MM.1S (cell line): Measurements from ENCODE around the gene ZMYND12.

ENCODE experiments used
- DNase-seq: peaks from one replicate; pipeline ENCODE4 v3.0.0-alpha.2; 2015
- H2AFZ ChIP-seq: fragments of 300-600 bp; sonication (generic); 2 replicates; pipeline ENCODE4 v1.6.0; 2016; ENCODE audit warnings: antibody characterized with exemption, low read length
- H3F3A ChIP-seq: fragments of 300-600 bp; sonication (generic); 2 replicates; pipeline ENCODE4 v1.6.1; 2016; ENCODE audit warnings: mild to moderate bottlenecking, antibody characterized with exemption, low read length, moderate library complexity, mixed read lengths; ENCODE audit not compliant: insufficient read depth
- H3K27ac ChIP-seq: fragments of 300-600 bp; sonication (generic); 2 replicates; pipeline ENCODE4 v1.5.1; 2016; ENCODE audit warnings: mild to moderate bottlenecking, low read length
- H3K27me3 ChIP-seq: fragments of 300-600 bp; sonication (generic); replicated peaks from 2 replicates; pipeline ENCODE4 v1.6.0; 2016; ENCODE audit warnings: low read length; ENCODE audit not compliant: insufficient read depth
- H3K36me3 ChIP-seq: fragments of 300-600 bp; sonication (generic); replicated peaks from 2 replicates; pipeline ENCODE4 v1.6.1; 2016; ENCODE audit warnings: mild to moderate bottlenecking, low read length, mixed read lengths; ENCODE audit not compliant: insufficient read depth
- H3K4me1 ChIP-seq: fragments of 300-600 bp; sonication (generic); 2 replicates; pipeline ENCODE4 v1.6.1; 2016; ENCODE audit warnings: low read length, mixed read lengths
- H3K4me2 ChIP-seq: fragments of 300-600 bp; sonication (generic); 2 replicates; pipeline ENCODE4 v1.6.0; 2016; ENCODE audit warnings: low read depth, low read length
- H3K4me3 ChIP-seq: fragments of 300-600 bp; sonication (generic); 2 replicates; pipeline ENCODE4 v1.5.1; 2016; ENCODE audit warnings: low read length, mixed read lengths
- H3K79me2 ChIP-seq: fragments of 300-600 bp; sonication (generic); 2 replicates; pipeline ENCODE4 v1.6.1; 2016; ENCODE audit warnings: mixed run types, low read length, mixed read lengths
- H3K9ac ChIP-seq: fragments of 300-600 bp; sonication (generic); 2 replicates; pipeline ENCODE4 v1.6.1; 2016; ENCODE audit warnings: low read length, mixed read lengths
- H3K9me2 ChIP-seq: fragments of 300-600 bp; sonication (generic); replicated peaks from 2 replicates; pipeline ENCODE4 v1.6.1; 2016; ENCODE audit warnings: mild to moderate bottlenecking, low read length, mixed read lengths; ENCODE audit not compliant: insufficient read depth
- H3K9me3 ChIP-seq: fragments of 300-600 bp; sonication (generic); replicated peaks from 2 replicates; pipeline ENCODE4 v1.6.1; 2016; ENCODE audit warnings: mild to moderate bottlenecking, low read length, mixed read lengths; ENCODE audit not compliant: insufficient read depth
- H4K20me1 ChIP-seq: fragments of 300-600 bp; sonication (generic); 2 replicates; pipeline ENCODE4 v1.6.1; 2016; ENCODE audit warnings: mild to moderate bottlenecking, low read length, moderate library complexity, mixed read lengths; ENCODE audit not compliant: insufficient read depth
- EZH2 ChIP-seq: fragments of 300-600 bp; sonication (generic); optimal IDR thresholded peaks from 2 replicates; pipeline ENCODE3; 2017; ENCODE audit warnings: low read depth, mild to moderate bottlenecking, antibody characterized with exemption, low read length, mixed read lengths
- EZH2phosphoT487 ChIP-seq: fragments of 300-600 bp; sonication (generic); IDR thresholded peaks from 2 replicates; pipeline ENCODE4 v1.6.1; 2018; ENCODE audit warnings: antibody characterized with exemption, low read length
- TF ChIP-seq, protein P1 (sequence below): fragments of 300-600 bp; sonication (generic); IDR thresholded peaks from 2 replicates; pipeline ENCODE4 v1.5.1; 2016; ENCODE audit warnings: antibody characterized with exemption, low read length, mixed read lengths

ZMYND12 gene

DNA sequence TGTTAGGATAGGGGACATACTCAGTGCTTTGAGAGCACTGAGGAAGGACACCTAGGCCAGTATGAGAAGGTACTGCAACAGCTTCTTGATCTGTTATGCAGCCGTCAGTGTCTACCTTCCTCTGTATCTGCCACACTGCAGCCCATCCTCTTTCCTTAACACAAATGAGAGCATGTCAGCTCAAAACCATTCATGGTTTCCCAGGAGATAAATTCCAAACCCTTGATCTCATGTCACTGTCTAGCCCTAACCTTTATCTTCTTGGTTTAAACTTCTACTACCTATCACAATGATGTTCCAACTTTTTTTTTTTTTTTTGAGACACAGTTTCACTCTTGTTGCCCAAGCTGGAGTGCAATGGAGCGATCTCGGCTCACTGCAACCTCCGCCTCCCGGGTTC, 1.4 kb downstream of the ZMYND12 start:
- Histone ChIP-seq H2AFZ (no peak overlapping the region), H3K9ac (no peak overlapping the region)
- no peak for TF ChIP-seq EZH2phosphoT487
- TF ChIP-seq EZH2 = no peak
- TF ChIP-seq, protein P1, sequence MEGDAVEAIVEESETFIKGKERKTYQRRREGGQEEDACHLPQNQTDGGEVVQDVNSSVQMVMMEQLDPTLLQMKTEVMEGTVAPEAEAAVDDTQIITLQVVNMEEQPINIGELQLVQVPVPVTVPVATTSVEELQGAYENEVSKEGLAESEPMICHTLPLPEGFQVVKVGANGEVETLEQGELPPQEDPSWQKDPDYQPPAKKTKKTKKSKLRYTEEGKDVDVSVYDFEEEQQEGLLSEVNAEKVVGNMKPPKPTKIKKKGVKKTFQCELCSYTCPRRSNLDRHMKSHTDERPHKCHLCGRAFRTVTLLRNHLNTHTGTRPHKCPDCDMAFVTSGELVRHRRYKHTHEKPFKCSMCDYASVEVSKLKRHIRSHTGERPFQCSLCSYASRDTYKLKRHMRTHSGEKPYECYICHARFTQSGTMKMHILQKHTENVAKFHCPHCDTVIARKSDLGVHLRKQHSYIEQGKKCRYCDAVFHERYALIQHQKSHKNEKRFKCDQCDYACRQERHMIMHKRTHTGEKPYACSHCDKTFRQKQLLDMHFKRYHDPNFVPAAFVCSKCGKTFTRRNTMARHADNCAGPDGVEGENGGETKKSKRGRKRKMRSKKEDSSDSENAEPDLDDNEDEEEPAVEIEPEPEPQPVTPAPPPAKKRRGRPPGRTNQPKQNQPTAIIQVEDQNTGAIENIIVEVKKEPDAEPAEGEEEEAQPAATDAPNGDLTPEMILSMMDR = no peak

DNA sequence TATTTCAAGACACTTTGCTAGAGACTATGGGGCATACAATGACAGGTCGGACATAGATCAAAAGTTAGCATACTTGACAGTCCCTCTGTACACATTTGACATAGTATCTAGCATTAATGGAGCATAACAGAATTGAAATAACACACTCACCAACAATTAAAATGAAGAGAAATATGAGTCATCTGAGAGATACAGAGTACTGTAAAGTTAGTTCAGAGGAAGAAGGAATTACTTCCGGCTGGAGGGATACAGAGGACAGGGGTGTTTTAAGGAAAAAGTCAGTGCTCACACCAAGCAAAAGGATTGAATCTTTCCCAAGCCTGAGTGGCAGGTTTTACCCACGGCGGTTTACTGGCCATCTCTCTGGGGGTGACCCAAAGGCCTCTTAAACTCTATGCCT, 2.4 kb downstream of the ZMYND12 start:
- Histone ChIP-seq H3K4me2 (no peak overlapping the region), H3K9ac (no peak overlapping the region), H3K27me3 (no peaks in the 10 kb centered on the region), H2AFZ (no peak overlapping the region), H3K9me2 (no peaks in the 10 kb centered on the region), H3K36me3 (no peaks in the 10 kb centered on the region), H3K9me3 (no peaks in the 10 kb centered on the region), H3K4me3 (no peak overlapping the region), H3K27ac (no peak overlapping the region), H3K4me1 (peaks cover 9% of the 10 kb centered on the region), H3K79me2 (peaks cover 16% of the 10 kb centered on the region), H4K20me1 (no peaks in the 10 kb centered on the region), H3F3A (peaks cover 7% of the 10 kb centered on the region; the same call in 1 of the 2 replicates)
- TF ChIP-seq, protein P1 = no peak
- TF ChIP-seq EZH2 (no peak), EZH2phosphoT487 (no peak)
- no peak for DNase-seq

More for the DNA sequence above, 1.4 kb downstream of the ZMYND12 start:
- Histone ChIP-seq H3K27ac (no peak overlapping the region), H3K27me3 (no peaks in the 10 kb centered on the region), H3K4me2 (no peak overlapping the region), H3K9me3 (no peaks in the 10 kb centered on the region), H4K20me1 (no peaks in the 10 kb centered on the region), H3K4me3 (no peak overlapping the region), H3K9me2 (no peaks in the 10 kb centered on the region), H3F3A (peaks cover 7% of the 10 kb centered on the region; the same call in 1 of the 2 replicates), H3K36me3 (no peaks in the 10 kb centered on the region), H3K79me2 (peaks cover 16% of the 10 kb centered on the region), H3K4me1 (peaks cover 9% of the 10 kb centered on the region)
- no peak for DNase-seq

DNA sequence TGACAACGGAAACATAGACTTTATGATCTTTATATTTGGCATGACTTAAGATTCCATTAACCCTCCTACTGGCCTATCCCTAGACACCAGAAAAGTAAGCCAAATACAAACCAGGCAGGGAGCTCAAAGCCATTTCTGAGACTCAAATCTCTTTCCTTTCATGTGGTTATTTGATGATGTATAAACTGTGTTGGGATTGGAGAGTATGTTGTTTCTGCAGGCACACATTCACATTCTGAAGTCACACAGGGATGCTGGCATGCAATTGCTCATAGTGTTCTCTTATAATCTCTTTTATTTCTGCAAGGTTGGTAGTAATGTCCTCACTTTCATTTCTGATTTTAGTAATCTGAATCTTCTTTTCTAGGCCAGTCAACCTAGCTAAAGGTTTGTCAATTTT, 5.8 kb downstream of the ZMYND12 start:
- H3K4me1 ChIP-seq = no peaks in the 10 kb centered on the region
- no peaks in the 10 kb centered on the region for H4K20me1 ChIP-seq
- no peak overlapping the region for H3K27ac ChIP-seq
- H3F3A ChIP-seq = no peaks in the 10 kb centered on the region
- no peak overlapping the region for H3K4me2 ChIP-seq
- no peak overlapping the region for H2AFZ ChIP-seq
- no peaks in the 10 kb centered on the region for H3K79me2 ChIP-seq
- TF ChIP-seq, protein P1 = no peak
- no peak for TF ChIP-seq EZH2
- TF ChIP-seq EZH2phosphoT487 = no peak
- H3K36me3 ChIP-seq = no peaks in the 10 kb centered on the region
- H3K4me3 ChIP-seq = no peak overlapping the region
- H3K9ac ChIP-seq = no peak overlapping the region
- H3K9me2 ChIP-seq = no peaks in the 10 kb centered on the region
- no peaks in the 10 kb centered on the region for H3K27me3 ChIP-seq
- H3K9me3 ChIP-seq = no peaks in the 10 kb centered on the region
- DNase-seq = no peak
